Naive thymus-derived CD4-positive, alpha-beta T cell (primary cell): ENCODE results near the gene RIMKLA. TPM values are rescaled to one million over a fixed set of nuclear protein-coding genes. Genes with fewer than 3 reads are reported as not detected.

Experiments used
- ATAC-seq: fragments of 150-1000 bp; cut with Tn5 transposase; 2 replicates; pipeline ENCODE4 v1.10.0; 2021; ENCODE audit warnings: mild to moderate bottlenecking, moderate library complexity
- CTCF ChIA-PET: fragments of 350-600 bp; sonication (Branson Sonifier 250); formaldehyde crosslinking; loops from one replicate; lab custom pipeline; 2021; ENCODE audit warnings: antibody characterized with exemption; lab: Charles Lee
- POLR2A ChIA-PET: fragments of 350-600 bp; sonication (Branson Sonifier 250); formaldehyde crosslinking; loops from one replicate; lab custom pipeline; 2021; ENCODE audit warnings: antibody characterized with exemption, inconsistent platforms; lab: Charles Lee
- DNase-seq, 9 donors: peaks; one replicate each; pipeline versions ENCODE4 v3.0.0 to v3.0.0-alpha.2; 2020 to 2022; ENCODE audit warnings: mixed read lengths in 1 of 9
- H3K27ac ChIP-seq: one replicate; pipeline ENCODE4 v1.7.0; 2013; ENCODE audit warnings: mild to moderate bottlenecking, low read depth, low read length, moderate library complexity
- H3K27me3 ChIP-seq, 2 donors: one replicate each; pipeline ENCODE4 v1.7.0; 2013; ENCODE audit warnings: low read length in 2 of 2, mild to moderate bottlenecking in 2 of 2, moderate library complexity in 2 of 2; ENCODE audit not compliant: control insufficient read depth in 2 of 2, insufficient read depth in 2 of 2
- H3K36me3 ChIP-seq, 3 experiments: 1 replicate in 2 of 3; 2 replicates in 1 of 3; pipeline ENCODE4 v1.7.0; 2013; ENCODE audit warnings: low read length in 3 of 3, mild to moderate bottlenecking in 3 of 3, moderate library complexity in 1 of 3; ENCODE audit not compliant: insufficient read depth in 3 of 3, control insufficient read depth in 2 of 3
- H3K4me1 ChIP-seq, 2 donors: one replicate each; pipeline ENCODE4 v1.7.0; 2013; ENCODE audit warnings: low read length in 2 of 2, mild to moderate bottlenecking in 2 of 2, moderate library complexity in 1 of 2; ENCODE audit not compliant: control insufficient read depth in 2 of 2, insufficient read depth in 2 of 2
- H3K4me3 ChIP-seq: 2 replicates; pipeline ENCODE4 v1.7.0; 2013; ENCODE audit warnings: mild to moderate bottlenecking, low read length
- H3K9me3 ChIP-seq, 3 experiments: 1 replicate in 2 of 3; 2 replicates in 1 of 3; pipeline ENCODE4 v1.7.0; 2013; ENCODE audit warnings: low read length in 3 of 3; ENCODE audit not compliant: control insufficient read depth in 2 of 3
- H3K27ac Mint-ChIP-seq, 9 donors: one replicate each; pipeline ENCODE4 v1.8.0; 2020 to 2022; ENCODE audit warnings: mixed read lengths in 9 of 9, mild to moderate bottlenecking in 8 of 9, moderate library complexity in 5 of 9, inconsistent platforms in 2 of 9
- H3K27me3 Mint-ChIP-seq, 5 donors: one replicate each; pipeline ENCODE4 v1.8.0; 2021 to 2022; ENCODE audit warnings: mixed read lengths in 5 of 5, mild to moderate bottlenecking in 1 of 5
- H3K36me3 Mint-ChIP-seq, 5 donors: one replicate each; pipeline ENCODE4 v1.8.0; 2020 to 2022; ENCODE audit warnings: mixed read lengths in 5 of 5, mild to moderate bottlenecking in 3 of 5, inconsistent platforms in 1 of 5
- H3K4me1 Mint-ChIP-seq, 7 donors: one replicate each; pipeline ENCODE4 v1.8.0; 2020 to 2022; ENCODE audit warnings: mixed read lengths in 7 of 7, mild to moderate bottlenecking in 3 of 7, inconsistent platforms in 1 of 7
- H3K4me3 Mint-ChIP-seq, 10 donors: one replicate each; pipeline ENCODE4 v1.8.0; 2020 to 2022; ENCODE audit warnings: mild to moderate bottlenecking in 10 of 10, mixed read lengths in 10 of 10, moderate library complexity in 6 of 10, inconsistent platforms in 2 of 10
- H3K9me3 Mint-ChIP-seq, 11 donors: one replicate each; pipeline ENCODE4 v1.8.0; 2020 to 2022; ENCODE audit warnings: mixed read lengths in 11 of 11, mild to moderate bottlenecking in 4 of 11, inconsistent platforms in 1 of 11, moderate library complexity in 1 of 11
- intact Hi-C, 2 donors: fragments of 100-400 bp; cut with micrococcal nuclease; formaldehyde crosslinking; loops; one replicate each; pipeline ENCODE4 v1.15.1; 2023
- polyA plus RNA-seq, 2 donors: library from polyadenylated mRNA; unstranded; fragments of 300-500 nt; fragmentation: Illumina TruSeq; gene quantifications; one replicate each; pipeline ENCODE4 v1.2.3, GENCODE V29; 2021
- total RNA-seq, 6 experiments: library from RNA in 5 of 6; stranded (reverse) in 5 of 6; gene quantifications; 1 replicate in 5 of 6; 2 replicates in 1 of 6; pipeline ENCODE4 v1.2.3 and lab custom pipeline; 2021 to 2026

The RIMKLA gene
- total and polyA plus RNA-seq, 7 experiments from 2014 or later, result 0.03 to 3.1 (median 0.17) TPM; not detected in 3

DNA sequence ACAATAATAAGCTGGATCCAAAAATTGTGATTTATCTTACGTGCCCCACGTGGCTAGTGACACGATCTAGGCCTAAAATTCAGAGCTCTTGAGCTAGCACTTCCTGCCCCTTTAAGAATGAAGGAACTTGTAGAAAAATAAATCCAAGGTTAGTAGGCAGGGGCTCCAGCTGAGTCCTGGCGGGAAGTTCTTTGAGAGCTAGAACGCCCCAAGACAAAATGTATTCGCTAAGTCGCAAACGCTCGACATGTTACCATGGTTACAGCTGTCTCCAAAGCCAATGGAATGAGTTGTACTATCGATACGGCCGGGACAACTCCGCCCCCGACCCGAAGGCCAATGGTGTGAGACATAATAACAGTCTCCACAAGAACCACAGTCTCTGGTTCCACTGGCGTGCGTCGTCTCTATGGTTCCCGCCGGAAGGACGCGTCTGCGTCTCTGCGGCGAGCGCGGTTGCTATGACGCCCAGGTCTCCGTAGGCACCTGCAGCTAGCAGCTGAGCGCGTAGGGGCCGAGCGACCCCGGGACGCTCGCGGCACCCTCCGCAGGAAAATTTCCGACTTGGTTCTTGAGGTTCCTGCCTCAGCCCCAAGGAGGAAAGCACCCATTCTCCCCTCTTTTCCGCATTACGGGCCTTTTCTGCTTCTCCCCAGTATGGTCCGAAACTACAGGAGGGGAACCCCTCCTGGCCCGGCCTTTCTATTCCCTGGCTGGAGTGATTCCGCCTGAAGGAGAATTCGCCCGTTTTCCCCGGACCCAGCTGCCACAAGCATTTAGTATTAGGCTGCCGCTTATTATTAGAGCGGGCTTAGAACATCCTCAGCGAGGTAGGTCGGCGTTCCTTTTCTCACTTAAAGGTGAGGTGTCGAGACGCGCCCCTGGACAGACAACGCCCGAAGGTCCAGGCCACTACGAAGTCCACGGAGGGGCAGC lies 82.5 kb downstream of the RIMKLA start, which contains the start of gene CCDC30:
Gene CCDC30 (plus strand): TSS at position 459 of the 936 bp plus-strand sequence. CDS start 17,266 bp downstream, outside the sequence.
- H3K27me3 Mint-ChIP-seq, result peaks cover 0 to 20% (median 0%) of the 10 kb centered on the region in 5 donors
- ChIA-PET POLR2A (interaction anchor here (0.6 to 1.7 kb wide), 4 partner anchors 68 to 304 kb away, joined by 3 to 10 read pairs (median 4); partner anchors contain the start of genes C1orf50, P3H1 and YBX1), CTCF (interaction anchor here (1.0 kb wide), 1 partner anchor 284 kb away, joined by 3 read pairs; no protein-coding TSS in a partner anchor)
- H3K27me3 ChIP-seq, result no peaks in the 10 kb centered on the region
- peaks cover 14 to 57% (median 49%) of the 10 kb centered on the region in 7 donors for H3K4me1 Mint-ChIP-seq
- H3K27ac ChIP-seq, result peak within 1 kb of the TSS; percentile 86
- H3K27ac Mint-ChIP-seq, result peak within 1 kb of the TSS; percentile 87 to 98 (median 93)
- DNase-seq (peak; percentile 75 to 99 (median 98)), ATAC-seq (peak; percentile 99)
- peak within 1 kb of the TSS; percentile 74 to 92 (median 86) for H3K4me3 Mint-ChIP-seq
- peaks cover 0 to 6% (median 6%) of the 10 kb centered on the region in 3 experiments for H3K36me3 ChIP-seq
- H3K9me3 Mint-ChIP-seq, result no peaks in the 10 kb centered on the region
- intact Hi-C loops, result loop anchor here (1.0 to 5.0 kb wide), 11 partner anchors 8 to 1189 kb away; partner anchors contain the start of genes PPIH (in 2 of the 2), YBX1 (in 2 of the 2), ZNF691 (in 2 of the 2) and ERMAP (in 1 of the 2)
- peaks cover 7 to 34% (median 16%) of the 10 kb centered on the region in 5 donors for H3K36me3 Mint-ChIP-seq
- no peaks in the 10 kb centered on the region for H3K9me3 ChIP-seq
- peak within 1 kb of the TSS; percentile 50 for H3K4me3 ChIP-seq
- peaks cover 14 to 18% of the 10 kb centered on the region in 2 donors for H3K4me1 ChIP-seq

DNA sequence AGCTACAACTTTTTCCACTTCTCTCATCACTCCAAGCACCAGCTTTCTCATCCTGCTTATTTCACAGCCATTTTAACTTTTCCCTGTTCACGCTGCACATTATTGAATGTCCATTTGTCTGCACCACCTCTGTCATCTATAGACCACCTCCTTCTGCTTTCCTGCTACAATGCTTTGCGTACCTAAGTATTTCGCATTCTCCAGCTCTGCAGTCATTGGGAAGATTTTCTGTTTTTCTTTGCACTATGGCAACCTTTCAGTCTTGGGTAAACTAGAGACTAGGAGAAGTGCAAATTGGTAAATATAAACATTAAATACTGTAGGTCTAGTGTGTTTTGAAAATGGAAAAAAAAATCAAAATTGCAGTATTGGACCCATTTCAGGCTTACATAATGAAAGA lies 83.3 kb downstream of the RIMKLA start:
- Mint-ChIP-seq H3K27me3 (peaks cover 0 to 23% (median 0%) of the 10 kb centered on the region in 5 donors), H3K9me3 (no peaks in the 10 kb centered on the region), H3K4me1 (peaks cover 11 to 49% (median 41%) of the 10 kb centered on the region in 7 donors), H3K4me3 (peak overlapping the region; percentile 74 to 92 (median 86)), H3K27ac (peak overlapping the region; percentile 19 to 98 (median 93)), H3K36me3 (peaks cover 4 to 30% (median 18%) of the 10 kb centered on the region in 5 donors)
- ChIA-PET CTCF (no interaction called here), POLR2A (interaction anchor here (1.7 kb wide), 1 partner anchor 303 kb away, joined by 4 read pairs; the partner anchor contains the start of genes C1orf50 and P3H1)
- Histone ChIP-seq H3K36me3 (peaks cover 0 to 6% (median 6%) of the 10 kb centered on the region in 3 experiments), H3K27me3 (no peaks in the 10 kb centered on the region), H3K4me3 (no peak overlapping the region), H3K27ac (peak overlapping the region; percentile 86), H3K9me3 (no peaks in the 10 kb centered on the region), H3K4me1 (peaks cover 6 to 13% of the 10 kb centered on the region in 2 donors)
- intact Hi-C loops, result loop anchor here (1.0 to 5.0 kb wide), 11 partner anchors 9 to 1188 kb away; partner anchors contain the start of genes PPIH (in 2 of the 2), YBX1 (in 2 of the 2), ZNF691 (in 2 of the 2) and ERMAP (in 1 of the 2)
- ATAC-seq (no peak), DNase-seq (no peak)

DNA sequence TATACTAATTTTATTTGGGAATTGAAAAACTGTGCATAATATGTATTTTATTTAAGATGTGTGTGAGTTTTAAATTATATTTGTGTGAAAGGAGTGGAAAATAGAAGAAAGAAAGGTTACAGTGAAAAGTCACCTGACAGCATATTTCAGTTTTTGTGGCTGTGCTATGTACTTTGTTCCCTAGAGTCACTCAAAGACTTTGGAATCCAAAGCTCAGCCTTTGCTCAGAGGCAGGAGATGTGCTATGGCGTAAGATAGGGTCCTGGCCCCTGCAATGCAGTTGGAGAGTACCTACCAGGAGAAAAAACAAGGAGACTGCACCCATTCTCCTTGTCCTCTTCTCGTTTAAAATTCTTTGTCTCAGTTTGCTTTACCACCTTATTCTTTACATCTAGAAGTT lies 85.4 kb downstream of the RIMKLA start:
- ATAC-seq, result no peak
- H3K27me3 ChIP-seq, result no peaks in the 10 kb centered on the region
- Mint-ChIP-seq H3K4me1 (peaks cover 10 to 32% (median 24%) of the 10 kb centered on the region in 7 donors), H3K4me3 (no peak overlapping the region), H3K27ac (no peak overlapping the region), H3K36me3 (peaks cover 0 to 25% (median 13%) of the 10 kb centered on the region in 5 donors), H3K9me3 (no peaks in the 10 kb centered on the region), H3K27me3 (peaks cover 0 to 34% (median 0%) of the 10 kb centered on the region in 5 donors)
- no peak overlapping the region for H3K27ac ChIP-seq
- H3K4me3 ChIP-seq, result no peak overlapping the region
- peaks cover 0 to under 1% (median 0%) of the 10 kb centered on the region in 3 experiments for H3K36me3 ChIP-seq
- intact Hi-C loops, result no loop called here
- ChIA-PET POLR2A (no interaction called here), CTCF (no interaction called here)
- DNase-seq, result no peak
- H3K4me1 ChIP-seq, result peaks cover 5 to 13% of the 10 kb centered on the region in 2 donors
- H3K9me3 ChIP-seq, result no peaks in the 10 kb centered on the region

DNA sequence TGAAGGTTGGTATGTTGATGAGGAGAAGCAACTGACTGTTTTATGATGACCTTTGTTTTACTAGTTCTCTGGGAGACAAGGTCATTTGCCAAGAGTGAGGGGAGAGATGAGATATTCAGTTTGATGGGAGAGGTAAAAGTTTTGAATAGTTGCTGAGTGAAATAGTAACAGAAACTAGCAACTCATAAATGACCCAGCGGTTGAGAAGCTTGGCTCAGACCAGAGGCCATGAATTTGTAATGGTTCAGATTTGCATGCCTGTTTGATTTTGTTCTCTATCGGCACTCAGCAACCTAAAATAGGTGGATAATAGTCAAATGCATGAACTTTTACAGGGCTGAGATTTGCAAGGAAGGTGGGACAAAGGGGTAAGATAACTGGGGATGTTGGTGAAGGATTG lies 89.1 kb downstream of the RIMKLA start:
- Histone ChIP-seq H3K27ac (no peak overlapping the region), H3K4me1 (no peaks in the 10 kb centered on the region), H3K9me3 (no peaks in the 10 kb centered on the region), H3K36me3 (no peaks in the 10 kb centered on the region), H3K4me3 (no peak overlapping the region), H3K27me3 (no peaks in the 10 kb centered on the region)
- DNase-seq (no peak), ATAC-seq (no peak)
- no peak overlapping the region for H3K4me3 Mint-ChIP-seq
- peaks cover 0 to 2% (median 0%) of the 10 kb centered on the region in 7 donors for H3K4me1 Mint-ChIP-seq
- CTCF ChIA-PET, result interaction anchor here (0.7 kb wide), 1 partner anchor 295 kb away, joined by 6 read pairs; no protein-coding TSS in a partner anchor
- H3K27ac Mint-ChIP-seq, result no peak overlapping the region
- intact Hi-C loops, result no loop called here
- H3K9me3 Mint-ChIP-seq, result no peaks in the 10 kb centered on the region
- POLR2A ChIA-PET, result no interaction called here
- H3K27me3 Mint-ChIP-seq, result peaks cover 0 to 21% (median 0%) of the 10 kb centered on the region in 5 donors
- peaks cover 0 to 31% (median 12%) of the 10 kb centered on the region in 5 donors for H3K36me3 Mint-ChIP-seq

Other genes with a start within 250 kb of the RIMKLA start
- gene GUCA2B, start 227.4 kb upstream of the RIMKLA start, total RNA-seq, result not detected
- not detected for gene GUCA2B, start 227.4 kb upstream of the RIMKLA start, polyA plus RNA-seq
- gene GUCA2A, start 216.0 kb upstream of the RIMKLA start, total RNA-seq, result under 1 TPM in 1 of 5 experiments, not detected in 4; 0.76 TPM
- not detected for gene GUCA2A, start 216.0 kb upstream of the RIMKLA start, polyA plus RNA-seq
- 10 to 100 TPM; 59.5 to 93.3 (median 76.5) TPM for gene FOXJ3, start 45.6 kb upstream of the RIMKLA start, total RNA-seq
- gene FOXJ3, start 45.6 kb upstream of the RIMKLA start, polyA plus RNA-seq, result 10 to 100 TPM; 38.9 to 41.6 TPM
- 1 to 10 TPM in 4 of 5 experiments, under 1 TPM in 1; 0.44 to 1.2 (median 1.1) TPM for gene ZMYND12, start 75.2 kb downstream of the RIMKLA start, total RNA-seq
- 1 to 10 TPM in 1 of 2 donors, under 1 TPM in 1; 0.14 to 1.6 TPM for gene ZMYND12, start 75.2 kb downstream of the RIMKLA start, polyA plus RNA-seq
- 10 to 100 TPM; 45.4 to 78.4 (median 50.0) TPM for gene PPCS, start 75.8 kb downstream of the RIMKLA start, total RNA-seq
- gene PPCS, start 75.8 kb downstream of the RIMKLA start, polyA plus RNA-seq, result 100 to 1,000 TPM; 115 to 146 TPM
- 1 to 10 TPM; 2.3 to 5.3 (median 4.2) TPM for gene CCDC30, start 82.5 kb downstream of the RIMKLA start, total RNA-seq
- gene CCDC30, start 82.5 kb downstream of the RIMKLA start, polyA plus RNA-seq, result 1 to 10 TPM in 1 of 2 donors, under 1 TPM in 1; 0.26 to 1.8 TPM